ENCODE data around the gene GRAMD1B. TPM values are rescaled to one million over a fixed set of nuclear protein-coding genes. Genes with fewer than 3 reads are reported as not detected.

GRAMD1B gene
- total RNA-seq, 5 donors from 2014 or later (not counting 1 experiment from before 2014, with no cell fraction given), result 8.6 to 15.6 (median 10.5) TPM

DNA sequence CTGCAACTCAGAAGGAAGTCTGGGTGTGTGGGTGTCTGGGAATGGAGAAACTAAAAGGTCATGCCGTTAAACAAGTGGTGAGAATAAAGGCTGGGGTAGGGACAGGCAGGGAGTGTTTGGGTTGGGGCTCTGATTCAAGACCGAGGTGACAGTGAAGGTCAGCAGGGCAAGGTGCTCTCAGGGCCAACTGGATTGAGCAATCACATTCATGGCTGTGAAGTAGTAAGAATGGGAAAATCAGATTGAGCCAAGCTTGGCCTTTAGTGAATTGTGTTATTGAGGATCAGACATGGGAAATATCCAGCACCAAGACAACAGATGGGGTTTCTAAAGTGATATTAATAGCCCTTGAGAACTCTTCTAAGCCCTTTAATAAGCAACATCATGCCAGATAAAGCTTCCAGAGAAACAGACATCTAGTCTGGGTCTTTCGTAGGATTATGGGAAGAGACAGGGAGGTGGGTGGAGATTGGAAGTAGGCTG, 200.1 kb downstream of the GRAMD1B start:
- Histone ChIP-seq H3K27me3 (replicated peaks in 1 of 2; ENCODE audit: control insufficient read depth in 2 of 2, extremely low read depth in 1 of 2, insufficient read depth in 2 of 2, low read length in 1 of 2) (peaks cover 0 to 3% of the 10 kb centered on the region in 2 experiments), H3K4me3 (ENCODE audit: control insufficient read depth in 1 of 2, extremely low read depth in 1 of 2, low read length in 1 of 2) (no peak overlapping the region), H3K27ac (ENCODE audit: low read length) (no peak overlapping the region), H3K4me1 (ENCODE audit: control insufficient read depth in 1 of 2, extremely low read depth in 1 of 2, insufficient read depth in 2 of 2, low read length in 2 of 2) (no peaks in the 10 kb centered on the region), H3K36me3 (ENCODE audit: control insufficient read depth in 2 of 2, extremely low read depth in 1 of 2, insufficient read depth in 1 of 2, low read length in 1 of 2) (peaks cover 0 to 7% of the 10 kb centered on the region in 2 donors), H3K9me3 (no peaks in the 10 kb centered on the region)
- no peaks in the 10 kb centered on the region for H3K4me1 Mint-ChIP-seq
- peaks cover 7% of the 10 kb centered on the region for H3K36me3 Mint-ChIP-seq
- ATAC-seq (replicated peaks in 1 of 4), result no peak
- no peak for DNase-seq
- ChIA-PET POLR2A (no interaction called here), CTCF (interaction anchor here (0.8 to 0.9 kb wide), 2 partner anchors 10 to 77 kb away, joined by 3 read pairs; no protein-coding TSS in a partner anchor)
- no peak overlapping the region for H3K4me3 Mint-ChIP-seq
- no peaks in the 10 kb centered on the region for H3K9me3 Mint-ChIP-seq
- 51% methylated on average over 2 of the region's 3 CpGs for WGBS (ENCODE audit: insufficient coverage)
- no peak overlapping the region for H3K27ac Mint-ChIP-seq
- peaks cover 13 to 15% of the 10 kb centered on the region in 2 donors for H3K27me3 Mint-ChIP-seq

DNA sequence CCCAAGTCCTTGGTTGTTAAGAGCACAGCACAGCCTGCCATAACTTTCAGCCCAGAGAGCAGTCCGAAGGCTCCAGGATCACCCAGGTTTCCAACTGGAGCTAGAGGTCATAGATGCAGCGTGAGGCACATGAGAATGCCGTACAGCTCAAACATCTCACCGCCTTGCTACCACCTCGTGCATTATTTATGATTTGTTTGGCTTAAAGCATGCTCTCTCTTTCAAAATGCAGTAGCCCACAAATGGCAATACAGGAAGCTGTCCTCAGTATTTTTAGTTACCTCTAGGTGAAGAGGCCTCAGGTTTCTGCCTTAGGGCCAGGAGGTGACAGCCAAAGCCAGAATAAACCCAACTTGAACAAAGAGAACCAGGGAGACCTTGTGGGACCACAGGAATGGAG, 210.0 kb downstream of the GRAMD1B start:
- POLR2A ChIA-PET, result no interaction called here
- Mint-ChIP-seq H3K36me3 (no peaks in the 10 kb centered on the region), H3K9me3 (no peaks in the 10 kb centered on the region), H3K27me3 (peaks cover 18 to 32% of the 10 kb centered on the region in 2 donors), H3K27ac (no peak overlapping the region), H3K4me3 (no peak overlapping the region), H3K4me1 (peaks cover 0 to 2% (median 0%) of the 10 kb centered on the region in 3 donors)
- peaks cover 0 to 24% of the 10 kb centered on the region in 2 experiments for H3K27me3 ChIP-seq (replicated peaks in 1 of 2; ENCODE audit: control insufficient read depth in 2 of 2, extremely low read depth in 1 of 2, insufficient read depth in 2 of 2, low read length in 1 of 2)
- no peak for ATAC-seq (replicated peaks in 1 of 4)
- H3K27ac ChIP-seq (ENCODE audit: low read length), result no peak overlapping the region
- H3K9me3 ChIP-seq, result no peaks in the 10 kb centered on the region
- no peak for DNase-seq
- H3K36me3 ChIP-seq (ENCODE audit: control insufficient read depth in 2 of 2, extremely low read depth in 1 of 2, insufficient read depth in 1 of 2, low read length in 1 of 2), result no peaks in the 10 kb centered on the region
- CTCF ChIA-PET, result interaction anchor here (0.5 to 6.4 kb wide), 8 partner anchors 41 to 639 kb away, joined by 3 to 66 read pairs (median 10); no protein-coding TSS in a partner anchor
- WGBS (ENCODE audit: insufficient coverage), result 73% methylated on average over 3 of the region's 5 CpGs
- peaks cover 0 to 5% of the 10 kb centered on the region in 2 experiments for H3K4me1 ChIP-seq (ENCODE audit: control insufficient read depth in 1 of 2, extremely low read depth in 1 of 2, insufficient read depth in 2 of 2, low read length in 2 of 2)
- no peak overlapping the region for H3K4me3 ChIP-seq (ENCODE audit: control insufficient read depth in 1 of 2, extremely low read depth in 1 of 2, low read length in 1 of 2)

DNA sequence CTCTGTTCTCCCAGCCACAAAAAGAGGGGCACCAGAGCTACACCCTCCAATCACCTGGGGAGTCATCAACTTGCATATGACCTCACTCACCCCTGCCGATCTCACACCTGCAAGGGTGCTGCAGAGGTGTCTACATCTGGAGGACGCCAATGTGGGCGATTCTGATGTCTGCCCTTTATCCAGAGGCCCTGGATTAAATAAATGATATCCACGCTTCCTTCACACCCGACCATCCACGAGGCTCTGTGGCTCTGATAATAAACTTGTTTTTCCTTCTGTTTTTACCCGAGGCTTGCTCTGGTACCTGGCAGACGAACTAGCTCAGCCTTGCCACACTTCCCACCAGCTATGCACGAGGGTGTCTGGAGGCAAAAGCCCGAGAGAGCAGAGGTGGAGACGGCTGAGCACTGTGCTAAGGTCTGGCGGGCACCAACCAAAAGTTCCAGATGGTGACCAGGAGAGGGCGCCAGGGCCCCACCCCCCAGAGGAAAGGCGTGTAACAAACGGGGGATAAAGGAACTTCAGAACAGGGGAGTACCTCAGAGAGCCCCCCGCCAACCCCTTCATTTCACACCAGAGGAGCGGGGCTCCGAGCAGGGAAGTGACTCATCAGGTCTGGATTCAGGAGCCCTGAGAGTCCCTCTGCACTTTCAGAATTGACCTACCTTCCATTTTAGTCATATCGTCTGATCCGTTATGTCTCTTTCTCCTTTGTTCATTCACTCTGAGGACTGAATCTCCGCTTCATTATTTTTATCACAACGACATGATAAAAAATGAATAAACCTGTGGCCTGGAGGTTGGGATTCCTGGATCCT, 210.8 kb downstream of the GRAMD1B start:
- WGBS (ENCODE audit: insufficient coverage), result 20% methylated on average over 15 of the region's 22 CpGs
- peaks cover 0 to 2% (median 0%) of the 10 kb centered on the region in 3 donors for H3K4me1 Mint-ChIP-seq
- peak in 34 of 35 experiments; percentile 2 to 71 (median 45) for DNase-seq
- ChIA-PET POLR2A (no interaction called here), CTCF (interaction anchor here (0.7 to 6.4 kb wide), 6 partner anchors 32 to 70 kb away, joined by 3 to 66 read pairs (median 12); no protein-coding TSS in a partner anchor)
- H3K27ac Mint-ChIP-seq, result no peak overlapping the region
- Histone ChIP-seq H3K4me3 (ENCODE audit: control insufficient read depth in 1 of 2, extremely low read depth in 1 of 2, low read length in 1 of 2) (no peak overlapping the region), H3K9me3 (no peaks in the 10 kb centered on the region), H3K27ac (ENCODE audit: low read length) (no peak overlapping the region), H3K4me1 (ENCODE audit: control insufficient read depth in 1 of 2, extremely low read depth in 1 of 2, insufficient read depth in 2 of 2, low read length in 2 of 2) (peaks cover 0 to 5% of the 10 kb centered on the region in 2 experiments), H3K27me3 (replicated peaks in 1 of 2; ENCODE audit: control insufficient read depth in 2 of 2, extremely low read depth in 1 of 2, insufficient read depth in 2 of 2, low read length in 1 of 2) (peaks cover 0 to 30% of the 10 kb centered on the region in 2 experiments), H3K36me3 (ENCODE audit: control insufficient read depth in 2 of 2, extremely low read depth in 1 of 2, insufficient read depth in 1 of 2, low read length in 1 of 2) (no peaks in the 10 kb centered on the region)
- H3K4me3 Mint-ChIP-seq, result no peak overlapping the region
- no peaks in the 10 kb centered on the region for H3K9me3 Mint-ChIP-seq
- peaks cover 18 to 32% of the 10 kb centered on the region in 2 donors for H3K27me3 Mint-ChIP-seq
- H3K36me3 Mint-ChIP-seq, result no peaks in the 10 kb centered on the region
- ATAC-seq (replicated peaks in 1 of 4), result peak; percentile 40 to 78 (median 56)

DNA sequence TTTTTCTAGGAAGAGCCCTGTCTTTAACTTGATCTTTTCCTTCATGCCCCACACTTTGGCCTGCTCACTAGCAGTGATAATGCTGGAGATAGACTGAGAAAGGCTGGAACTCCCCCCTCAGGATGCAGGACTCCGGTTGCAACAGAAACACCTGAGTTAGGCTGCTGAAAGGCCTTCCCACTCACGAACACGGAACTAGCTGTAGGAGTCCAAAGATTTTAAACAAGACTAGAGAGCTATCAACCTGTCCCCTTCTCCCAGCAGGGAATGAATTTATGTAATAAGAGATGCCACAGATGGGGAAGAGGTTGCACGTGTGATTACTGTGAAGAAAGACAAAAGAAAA, 211.4 kb downstream of the GRAMD1B start:
- no peak overlapping the region for H3K27ac ChIP-seq (ENCODE audit: low read length)
- H3K9me3 ChIP-seq, result no peaks in the 10 kb centered on the region
- H3K9me3 Mint-ChIP-seq, result no peaks in the 10 kb centered on the region
- no peaks in the 10 kb centered on the region for H3K36me3 ChIP-seq (ENCODE audit: control insufficient read depth in 2 of 2, extremely low read depth in 1 of 2, insufficient read depth in 1 of 2, low read length in 1 of 2)
- ChIA-PET POLR2A (no interaction called here), CTCF (interaction anchor here (0.7 to 6.4 kb wide), 4 partner anchors 65 to 70 kb away, joined by 3 to 66 read pairs (median 18); no protein-coding TSS in a partner anchor)
- WGBS (ENCODE audit: insufficient coverage), result no CpG with 5 or more reads among the region's 4 CpGs
- peaks cover 0 to 32% of the 10 kb centered on the region in 2 experiments for H3K27me3 ChIP-seq (replicated peaks in 1 of 2; ENCODE audit: control insufficient read depth in 2 of 2, extremely low read depth in 1 of 2, insufficient read depth in 2 of 2, low read length in 1 of 2)
- no peak overlapping the region for H3K27ac Mint-ChIP-seq
- no peak overlapping the region for H3K4me3 Mint-ChIP-seq
- DNase-seq (no peak), ATAC-seq (replicated peaks in 1 of 4) (no peak)
- no peak overlapping the region for H3K4me3 ChIP-seq (ENCODE audit: control insufficient read depth in 1 of 2, extremely low read depth in 1 of 2, low read length in 1 of 2)
- H3K27me3 Mint-ChIP-seq, result peaks cover 18 to 34% of the 10 kb centered on the region in 2 donors
- H3K4me1 Mint-ChIP-seq, result peaks cover 0 to 2% (median 0%) of the 10 kb centered on the region in 3 donors
- H3K36me3 Mint-ChIP-seq, result no peaks in the 10 kb centered on the region
- H3K4me1 ChIP-seq (ENCODE audit: control insufficient read depth in 1 of 2, extremely low read depth in 1 of 2, insufficient read depth in 2 of 2, low read length in 2 of 2), result peaks cover 0 to 5% of the 10 kb centered on the region in 2 experiments

DNA sequence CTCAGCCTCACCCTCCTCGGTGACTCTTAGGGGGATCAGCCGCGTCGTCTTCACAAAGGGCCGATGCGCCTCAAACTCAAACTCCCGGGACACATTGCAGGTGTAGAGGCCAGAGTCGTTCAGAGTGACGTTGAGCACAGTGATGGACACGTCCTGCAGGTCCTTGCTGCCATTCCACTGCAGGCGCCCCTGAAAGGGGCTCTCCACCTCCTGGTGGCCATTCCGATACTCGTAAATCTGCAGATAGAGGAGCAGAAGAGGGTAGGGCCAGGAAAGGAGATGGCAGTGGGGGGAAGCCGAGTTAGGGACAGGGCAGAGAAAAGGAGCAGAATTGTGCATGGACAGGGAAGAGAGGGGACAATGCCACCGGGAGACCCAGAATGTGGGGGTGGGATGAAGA, 212.4 kb downstream of the GRAMD1B start:
- H3K27me3 Mint-ChIP-seq, result peaks cover 23 to 29% of the 10 kb centered on the region in 2 donors
- POLR2A ChIA-PET, result no interaction called here
- no peaks in the 10 kb centered on the region for H3K9me3 Mint-ChIP-seq
- no peak overlapping the region for H3K4me3 Mint-ChIP-seq
- no peaks in the 10 kb centered on the region for H3K36me3 Mint-ChIP-seq
- ATAC-seq (replicated peaks in 1 of 4) (no peak), DNase-seq (no peak)
- peaks cover 0 to 2% (median 0%) of the 10 kb centered on the region in 3 donors for H3K4me1 Mint-ChIP-seq
- H3K4me3 ChIP-seq (ENCODE audit: control insufficient read depth in 1 of 2, extremely low read depth in 1 of 2, low read length in 1 of 2), result no peak overlapping the region
- CTCF ChIA-PET, result interaction anchor here (2.5 to 6.4 kb wide), 2 partner anchors 64 to 65 kb away, joined by 16 to 66 read pairs; no protein-coding TSS in a partner anchor
- no peak overlapping the region for H3K27ac Mint-ChIP-seq
- H3K36me3 ChIP-seq (ENCODE audit: control insufficient read depth in 2 of 2, extremely low read depth in 1 of 2, insufficient read depth in 1 of 2, low read length in 1 of 2), result no peaks in the 10 kb centered on the region
- peaks cover 0 to 31% of the 10 kb centered on the region in 2 experiments for H3K27me3 ChIP-seq (replicated peaks in 1 of 2; ENCODE audit: control insufficient read depth in 2 of 2, extremely low read depth in 1 of 2, insufficient read depth in 2 of 2, low read length in 1 of 2)
- WGBS (ENCODE audit: insufficient coverage), result 89% methylated on average over 15 of the region's 15 CpGs
- no peak overlapping the region for H3K27ac ChIP-seq (ENCODE audit: low read length)
- H3K9me3 ChIP-seq, result no peaks in the 10 kb centered on the region
- H3K4me1 ChIP-seq (ENCODE audit: control insufficient read depth in 1 of 2, extremely low read depth in 1 of 2, insufficient read depth in 2 of 2, low read length in 2 of 2), result peaks cover 0 to 5% of the 10 kb centered on the region in 2 experiments

DNA sequence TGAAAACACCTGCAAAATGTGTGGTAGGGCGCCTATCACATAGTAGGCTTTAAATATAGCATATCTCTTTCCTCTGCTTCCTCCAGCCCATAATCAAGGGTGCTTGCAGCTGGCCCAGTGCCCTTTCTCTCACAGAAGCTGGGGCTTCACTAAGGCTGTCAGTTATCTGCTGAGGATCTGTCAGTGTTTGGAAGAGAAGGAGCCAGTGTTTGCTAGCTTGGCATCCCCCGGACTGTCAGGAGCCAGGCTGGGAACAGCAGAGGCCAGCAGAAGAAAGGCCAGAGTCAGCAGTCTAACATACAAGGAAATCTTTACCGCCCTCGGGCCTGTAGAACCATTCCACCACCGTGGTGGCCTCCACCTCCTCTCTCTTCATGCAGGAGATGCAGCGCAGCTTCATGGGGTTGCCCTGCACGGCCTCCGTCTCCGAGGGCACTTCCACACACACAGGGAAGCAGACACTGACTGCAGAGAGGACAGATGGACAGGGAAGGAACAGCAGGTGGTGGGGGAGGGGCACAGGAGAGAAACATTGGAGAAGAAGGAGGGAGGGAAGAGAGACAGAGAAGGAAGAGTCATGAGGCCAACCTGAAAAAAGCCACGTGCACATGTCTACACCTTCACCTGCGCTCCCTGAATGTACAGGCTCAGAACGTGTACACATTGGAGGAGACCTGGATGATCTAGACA, 215.4 kb downstream of the GRAMD1B start:
- POLR2A ChIA-PET, result no interaction called here
- WGBS (ENCODE audit: insufficient coverage), result 62% methylated on average over 3 of the region's 12 CpGs

More for the DNA sequence above, 215.4 kb downstream of the GRAMD1B start:
- no peak for DNase-seq
- peaks cover 0 to 2% (median 0%) of the 10 kb centered on the region in 3 donors for H3K4me1 Mint-ChIP-seq
- no peak overlapping the region for H3K27ac ChIP-seq (ENCODE audit: low read length)
- peaks cover 0 to 5% of the 10 kb centered on the region in 2 experiments for H3K4me1 ChIP-seq (ENCODE audit: control insufficient read depth in 1 of 2, extremely low read depth in 1 of 2, insufficient read depth in 2 of 2, low read length in 2 of 2)
- peaks cover 0 to 29% of the 10 kb centered on the region in 2 experiments for H3K27me3 ChIP-seq (replicated peaks in 1 of 2; ENCODE audit: control insufficient read depth in 2 of 2, extremely low read depth in 1 of 2, insufficient read depth in 2 of 2, low read length in 1 of 2)
- no peaks in the 10 kb centered on the region for H3K9me3 Mint-ChIP-seq
- no peak overlapping the region for H3K4me3 ChIP-seq (ENCODE audit: control insufficient read depth in 1 of 2, extremely low read depth in 1 of 2, low read length in 1 of 2)
- ATAC-seq (replicated peaks in 1 of 4), result no peak
- peaks cover 12 to 27% of the 10 kb centered on the region in 2 donors for H3K27me3 Mint-ChIP-seq
- H3K4me3 Mint-ChIP-seq, result no peak overlapping the region
- H3K27ac Mint-ChIP-seq, result no peak overlapping the region
- no peaks in the 10 kb centered on the region for H3K9me3 ChIP-seq
- no peaks in the 10 kb centered on the region for H3K36me3 Mint-ChIP-seq
- CTCF ChIA-PET, result interaction anchor here in 1 of 2 donors (6.4 kb wide), 1 partner anchor 61 kb away, joined by 66 read pairs; no protein-coding TSS in a partner anchor
- H3K36me3 ChIP-seq (ENCODE audit: control insufficient read depth in 2 of 2, extremely low read depth in 1 of 2, insufficient read depth in 1 of 2, low read length in 1 of 2), result no peaks in the 10 kb centered on the region

Data from T-cell (primary cell).